Measurements from ENCODE around the gene RBBP8NL.

RBBP8NL gene

DNA sequence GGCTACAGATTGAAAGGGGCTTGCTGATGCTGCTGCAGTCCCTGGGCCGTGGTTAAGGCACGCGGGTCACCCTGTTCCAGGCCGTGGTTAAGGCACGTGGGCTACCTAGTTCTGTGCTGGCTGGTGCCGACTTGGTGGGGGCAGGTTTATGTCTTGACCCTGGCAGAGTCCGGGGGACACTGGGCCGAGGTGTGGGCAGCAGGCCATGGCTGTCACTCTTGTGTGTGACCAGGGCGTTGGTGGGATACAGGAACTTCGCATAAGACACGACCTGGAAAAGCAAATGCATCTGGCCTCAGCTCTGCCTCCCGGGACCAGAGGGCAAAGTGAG is 34.0 kb downstream of the RBBP8NL start:
- FAIRE-seq (no peak), DNase-seq (ENCODE audit: insufficient read length, low spot score) (no peak)
- TF ChIP-seq, protein P1, sequence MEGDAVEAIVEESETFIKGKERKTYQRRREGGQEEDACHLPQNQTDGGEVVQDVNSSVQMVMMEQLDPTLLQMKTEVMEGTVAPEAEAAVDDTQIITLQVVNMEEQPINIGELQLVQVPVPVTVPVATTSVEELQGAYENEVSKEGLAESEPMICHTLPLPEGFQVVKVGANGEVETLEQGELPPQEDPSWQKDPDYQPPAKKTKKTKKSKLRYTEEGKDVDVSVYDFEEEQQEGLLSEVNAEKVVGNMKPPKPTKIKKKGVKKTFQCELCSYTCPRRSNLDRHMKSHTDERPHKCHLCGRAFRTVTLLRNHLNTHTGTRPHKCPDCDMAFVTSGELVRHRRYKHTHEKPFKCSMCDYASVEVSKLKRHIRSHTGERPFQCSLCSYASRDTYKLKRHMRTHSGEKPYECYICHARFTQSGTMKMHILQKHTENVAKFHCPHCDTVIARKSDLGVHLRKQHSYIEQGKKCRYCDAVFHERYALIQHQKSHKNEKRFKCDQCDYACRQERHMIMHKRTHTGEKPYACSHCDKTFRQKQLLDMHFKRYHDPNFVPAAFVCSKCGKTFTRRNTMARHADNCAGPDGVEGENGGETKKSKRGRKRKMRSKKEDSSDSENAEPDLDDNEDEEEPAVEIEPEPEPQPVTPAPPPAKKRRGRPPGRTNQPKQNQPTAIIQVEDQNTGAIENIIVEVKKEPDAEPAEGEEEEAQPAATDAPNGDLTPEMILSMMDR (IDR thresholded peaks at IDR 0.05; ENCODE audit: insufficient read depth, missing control alignments), result no peak

DNA sequence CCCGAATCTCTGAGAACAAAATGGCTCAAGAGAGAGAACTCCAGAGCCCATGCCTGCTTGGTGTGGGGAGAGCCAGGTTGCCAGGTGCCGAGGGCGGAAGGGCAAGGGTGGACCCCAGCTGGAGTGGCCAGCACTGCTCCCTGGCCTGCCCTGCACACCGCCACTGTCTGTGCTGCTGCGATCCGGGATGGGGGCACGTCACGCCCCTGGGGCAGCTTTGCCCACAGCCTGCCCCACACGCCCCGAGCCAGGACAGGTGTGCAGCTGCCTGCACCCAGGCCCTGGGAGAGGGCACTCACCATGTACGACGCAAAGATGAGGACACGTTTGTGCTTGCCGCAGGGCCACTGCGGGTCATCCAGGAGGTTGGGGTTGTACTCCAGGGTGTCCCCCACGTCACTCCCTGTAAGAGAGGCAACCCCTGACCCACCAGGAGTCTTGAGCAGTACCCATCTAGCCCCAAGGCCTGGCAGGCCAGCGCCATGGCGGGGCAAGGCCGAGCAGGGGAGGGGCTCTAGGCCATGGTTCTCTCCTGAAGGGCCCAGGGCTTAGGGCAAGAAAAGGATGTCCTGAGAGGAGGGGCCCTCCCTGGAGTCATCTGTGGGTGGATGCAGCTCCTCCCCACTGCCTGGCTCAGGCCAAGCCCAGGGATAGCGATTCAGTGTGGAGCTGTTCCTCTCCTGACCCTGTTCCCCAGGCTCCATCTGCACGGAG is 34.6 kb downstream of the RBBP8NL start:
- DNase-seq (ENCODE audit: insufficient read length, low spot score) (no peak), FAIRE-seq (no peak)
- TF ChIP-seq, protein P1 (IDR thresholded peaks at IDR 0.05; ENCODE audit: insufficient read depth, missing control alignments), result no peak

DNA sequence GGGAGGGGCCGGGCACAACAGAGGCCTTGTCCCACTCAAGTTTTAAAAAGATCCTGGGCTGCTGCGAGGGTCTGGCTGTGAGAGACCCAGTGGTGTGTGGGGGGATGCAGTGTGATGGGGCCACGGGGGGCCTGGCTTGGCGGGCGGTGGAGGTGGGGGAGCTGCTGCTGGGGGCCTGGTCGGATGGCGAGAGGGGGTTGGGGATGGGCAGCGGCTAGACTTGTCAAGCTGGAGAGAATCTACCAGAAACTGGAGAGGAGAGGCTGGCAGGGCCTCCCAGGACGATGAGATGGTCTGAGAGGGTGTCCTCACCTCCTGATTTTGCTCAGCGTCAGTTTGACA is 35.3 kb downstream of the RBBP8NL start:
- FAIRE-seq, result no peak
- DNase-seq (ENCODE audit: insufficient read length, low spot score), result no peak
- TF ChIP-seq, protein P1 (IDR thresholded peaks at IDR 0.05; ENCODE audit: insufficient read depth, missing control alignments), result no peak

DNA sequence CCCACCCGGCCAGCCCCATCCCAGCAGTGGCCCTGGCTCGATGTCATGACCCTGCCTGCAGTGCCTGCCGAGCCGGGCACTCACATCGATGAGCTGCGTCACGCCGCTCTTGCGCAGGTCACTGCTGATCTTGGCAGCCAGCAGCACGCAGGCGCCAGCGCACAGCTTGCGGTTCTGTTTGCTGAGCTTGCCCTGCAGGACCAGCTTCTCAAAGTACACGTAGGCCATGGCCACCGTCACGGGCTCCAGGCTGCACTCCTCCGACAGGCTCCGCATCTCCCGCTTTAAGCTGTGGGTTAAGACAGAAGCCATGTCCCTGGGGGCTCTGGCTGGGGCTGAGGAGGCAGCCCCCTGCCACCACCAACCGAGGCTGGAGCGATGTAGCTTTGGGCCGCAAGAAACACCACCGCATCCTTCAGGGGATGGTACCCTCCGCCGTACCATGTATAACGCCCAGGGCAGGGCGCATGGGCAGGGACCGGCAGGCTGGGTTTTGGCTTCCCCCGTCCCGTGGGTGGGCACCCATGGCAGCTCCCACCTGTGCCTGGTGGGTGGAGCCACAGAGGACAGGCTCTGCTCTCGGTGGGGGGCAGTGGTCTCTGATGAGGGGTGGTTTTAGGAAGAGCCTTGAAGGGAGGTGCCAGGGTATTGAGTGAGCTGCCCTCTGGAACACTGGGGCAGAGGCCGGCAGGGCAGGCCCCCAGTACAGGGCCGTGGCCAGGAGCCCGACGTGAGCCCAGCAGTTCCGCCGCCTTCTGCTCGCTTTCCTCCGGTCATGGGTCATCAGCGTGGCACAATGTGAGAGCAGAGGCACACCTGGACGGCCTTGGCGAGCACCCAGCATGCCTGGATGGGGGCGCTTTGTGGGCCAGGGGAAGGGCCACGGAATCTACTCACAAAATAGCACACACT is 35.9 kb downstream of the RBBP8NL start:
- no peak for DNase-seq (ENCODE audit: insufficient read length, low spot score)
- no peak for FAIRE-seq
- TF ChIP-seq, protein P1 (IDR thresholded peaks at IDR 0.05; ENCODE audit: insufficient read depth, missing control alignments), result no peak

DNA sequence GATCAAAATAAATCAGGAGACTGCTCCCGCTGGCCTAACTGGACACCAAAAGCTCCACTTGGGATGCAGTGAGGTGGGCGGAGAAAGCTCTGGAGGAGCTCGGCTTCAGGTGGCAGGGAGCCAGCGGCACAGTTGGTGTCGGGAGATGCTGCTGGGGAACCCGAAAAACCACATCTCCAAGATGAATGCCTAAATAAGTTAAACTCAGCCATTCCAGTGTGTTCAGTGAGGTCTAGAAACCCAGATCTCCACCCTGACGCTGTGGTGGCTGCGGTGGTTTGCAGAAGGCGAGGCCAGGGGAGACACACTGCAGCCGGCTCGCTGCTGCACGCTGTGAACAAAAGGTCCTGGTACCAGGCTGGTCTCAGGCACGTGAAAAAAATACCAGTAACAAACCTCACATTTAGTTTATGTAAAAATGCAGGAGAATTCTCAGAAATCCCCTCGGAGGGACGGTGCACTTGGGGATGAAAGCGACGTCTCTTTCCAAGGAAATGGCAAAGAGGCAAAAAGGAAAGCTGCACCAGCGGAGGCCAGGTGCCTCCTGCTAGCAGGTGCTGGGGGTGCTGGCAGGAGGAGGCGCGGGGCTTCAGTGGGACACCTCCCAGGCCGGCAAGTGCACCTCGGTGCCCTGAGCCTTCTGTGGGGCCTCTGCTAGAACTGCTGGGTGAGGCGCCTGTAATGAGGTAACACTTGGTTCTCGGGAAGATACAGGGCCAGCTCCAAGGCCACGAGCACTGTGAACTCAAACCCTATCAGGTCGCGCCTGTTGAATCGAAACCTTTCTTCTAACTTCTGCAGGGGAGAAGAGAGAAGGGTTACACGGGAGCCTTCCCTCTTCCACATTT is 36.8 kb downstream of the RBBP8NL start:
- no peak for FAIRE-seq
- DNase-seq (ENCODE audit: insufficient read length, low spot score), result no peak
- TF ChIP-seq, protein P1 (IDR thresholded peaks at IDR 0.05; ENCODE audit: insufficient read depth, missing control alignments), result no peak

DNA sequence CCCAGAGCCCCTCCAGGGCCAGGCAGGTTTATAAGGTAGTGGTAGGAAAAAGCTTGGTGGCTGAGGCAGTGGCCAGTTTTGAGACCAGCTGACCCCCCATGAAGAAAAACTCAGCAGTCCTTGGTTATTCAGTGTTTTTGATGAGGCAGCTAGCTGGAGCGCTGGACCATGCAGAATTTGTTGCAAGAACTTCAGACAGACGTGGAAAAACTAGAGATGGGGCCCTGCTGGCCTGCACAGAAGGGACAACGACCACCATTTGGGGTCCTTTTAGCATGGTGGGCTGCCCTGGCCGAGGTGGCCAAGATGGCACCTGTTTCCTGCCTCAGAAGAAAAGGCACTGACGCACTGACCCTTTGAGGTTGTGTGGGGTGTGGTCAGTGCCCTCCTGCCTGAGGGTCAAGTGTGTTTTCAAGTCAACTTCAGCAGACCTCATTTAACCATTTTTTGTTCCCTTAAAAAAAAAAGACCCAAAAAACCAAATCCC is 37.7 kb downstream of the RBBP8NL start:
- TF ChIP-seq, protein P1 (IDR thresholded peaks at IDR 0.05; ENCODE audit: insufficient read depth, missing control alignments), result no peak
- DNase-seq (ENCODE audit: insufficient read length, low spot score) (no peak), FAIRE-seq (no peak)
